ENCODE measurements around the gene HEXIM2. TPM values are rescaled to one million over a fixed set of nuclear protein-coding genes. Genes with fewer than 3 reads are reported as not detected.

HEXIM2 gene
- total and polyA plus RNA-seq, 2 of the 13 experiments (the other 11 are each of a cell fraction or from before 2014, with no cell fraction given): 27.1 to 32.4 TPM

GRCh38 chr17:45131616-45132319, 29.9 kb upstream of the HEXIM2 start (continued):
- TF ChIP-seq ZNF703 (CRISPR knock-in tag; IDR thresholded peaks at IDR 0.05; ENCODE audit: borderline replicate concordance): no peak
- no peak for TF ChIP-seq ZSCAN22 (CRISPR knock-in tag; IDR thresholded peaks at IDR 0.05)
- TF ChIP-seq KAT2B (IDR thresholded peaks at IDR 0.05; ENCODE audit: borderline replicate concordance, low read depth, low read length): no peak
- no peak for TF ChIP-seq RARG (CRISPR knock-in tag; IDR thresholded peaks at IDR 0.05; ENCODE audit: low read depth)
- TF ChIP-seq ZNF18 (CRISPR knock-in tag; IDR thresholded peaks at IDR 0.05; ENCODE audit: insufficient replicate concordance): peak; percentile 13
- TF ChIP-seq TEAD3 (CRISPR knock-in tag; optimal IDR thresholded peaks at IDR 0.05; ENCODE audit: borderline replicate concordance): peak; percentile 17
- no peak; the same call in 1 of the 2 replicates for TF ChIP-seq ZNF430 (CRISPR knock-in tag; IDR thresholded peaks at IDR 0.05)
- no peak for TF ChIP-seq ZNF557 (CRISPR knock-in tag; IDR thresholded peaks at IDR 0.05)
- peak; percentile 43 to 58; a peak in 2 of 4 replicates for TF ChIP-seq NR2F1 (CRISPR knock-in tag; IDR thresholded peaks at IDR 0.05)
- TF ChIP-seq MTA1 (CRISPR knock-in tag; IDR thresholded peaks at IDR 0.05; ENCODE audit: borderline replicate concordance): no peak
- TF ChIP-seq ZNF644 (CRISPR knock-in tag; IDR thresholded peaks at IDR 0.05; ENCODE audit: low read depth): no peak
- 0 out of 2 replicates have a peak, but pooled peaks have one; percentile 43 for TF ChIP-seq ZNF205 (CRISPR knock-in tag; IDR thresholded peaks at IDR 0.05)
- 0 out of 2 replicates have a peak, but pooled peaks have one; percentile 44 for TF ChIP-seq AHDC1 (CRISPR knock-in tag; IDR thresholded peaks at IDR 0.05; ENCODE audit: borderline replicate concordance)
- no peak for TF ChIP-seq ZBTB42 (CRISPR knock-in tag; IDR thresholded peaks at IDR 0.05)
